Esophagus squamous epithelium (tissue), 5 donors: Measurements from ENCODE around the gene GPR183. TPM values are rescaled to one million over a fixed set of nuclear protein-coding genes. Genes with fewer than 3 reads are reported as not detected.

Experiments
- DNase-seq: peaks from one replicate; lab custom pipeline; 2025; lab: John Stamatoyannopoulos, UW
- H3K27ac ChIP-seq, 4 donors: fragments of 200-600 bp; sonication (generic); one replicate each; pipeline ENCODE4 v1.5.1; 2016 to 2019; ENCODE audit warnings: mild to moderate bottlenecking in 1 of 4
- H3K27me3 ChIP-seq, 4 donors: fragments of 200-600 bp; sonication (generic); 1 replicate in 3 of 4; 2 replicates in 1 of 4; pipeline versions ENCODE4 v1.5.1 to v1.6.0; 2017 to 2021; ENCODE audit warnings: antibody characterized with exemption in 1 of 4
- H3K36me3 ChIP-seq, 3 donors: fragments of 200-600 bp; sonication (generic); one replicate each; pipeline ENCODE4 v1.5.1; 2016 to 2019
- H3K4me1 ChIP-seq, 3 donors: fragments of 200-600 bp; sonication (generic); one replicate each; pipeline ENCODE4 v1.5.1; 2017 to 2019
- H3K4me3 ChIP-seq, 4 donors: fragments of 200-600 bp; sonication (generic); 1 replicate in 3 of 4; 2 replicates in 1 of 4; pipeline ENCODE4 v1.5.1; 2016 to 2019; ENCODE audit warnings: mild to moderate bottlenecking in 2 of 4, moderate library complexity in 1 of 4
- H3K9me3 ChIP-seq, 3 donors: fragments of 200-600 bp; sonication (generic); one replicate each; pipeline ENCODE4 v1.5.1; 2016 to 2019
- POLR2A ChIP-seq, 4 donors: fragments of 450-650 bp; IDR thresholded peaks; one replicate each; pipeline ENCODE4 v1.6.1; 2017; ENCODE audit warnings: antibody characterized with exemption in 4 of 4, mild to moderate bottlenecking in 4 of 4, moderate library complexity in 3 of 4
- whole genome bisulfite sequencing, 2 donors: methylation state at CpG; one replicate each; pipeline ENCODE4 v1.1.5; 2018; 5-methylcytosine and 5-hydroxymethylcytosine counted together
- intact Hi-C: fragments of 100-400 bp; cut with DNase I; formaldehyde crosslinking; loops from one replicate; pipeline ENCODE4 v1.15.0; 2022
- total RNA-seq, 4 donors: library from RNA; depleted of rRNA; stranded (reverse); fragments of >200 nt; gene quantifications; one replicate each; pipeline ENCODE4 v1.1.0, GENCODE V29; 2016
- TF ChIP-seq, protein P1 (sequence below), 6 experiments: fragments of 450-650 bp in 4 of 6; fragments of 200-600 bp in 2 of 6; sonication (generic) in 2 of 6; IDR thresholded peaks; one replicate each; pipeline ENCODE4 v1.5.1; 2016 to 2019; ENCODE audit warnings: antibody characterized with exemption in 6 of 6, mild to moderate bottlenecking in 4 of 6, moderate library complexity in 4 of 6
- donor health status: DM: yes; HTN: yes; CAD: no.

The GPR183 gene
- total RNA-seq, 4 donors from 2014 or later: 0.53 to 9.5 (median 3.2) TPM

DNA sequence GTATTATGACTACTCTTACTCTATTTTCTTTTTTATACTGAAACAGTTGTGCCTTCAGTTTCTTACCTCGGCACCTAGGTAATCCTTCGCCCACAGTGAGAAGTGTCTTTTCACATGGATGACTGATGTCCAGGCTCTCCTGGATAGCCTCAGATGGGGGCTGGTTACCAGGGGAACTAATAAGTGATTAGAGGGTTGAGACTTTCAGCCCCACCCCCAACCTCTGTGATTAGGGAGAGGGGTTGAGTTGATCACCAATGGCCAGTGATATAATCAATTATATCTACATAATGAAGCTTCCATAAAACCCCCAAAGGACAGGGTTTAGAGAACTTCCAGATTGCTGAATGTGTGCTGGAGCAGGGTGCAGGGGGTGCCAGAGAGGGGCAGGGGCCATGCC, 43.0 kb upstream of the GPR183 start:
- no peak for DNase-seq
- Histone ChIP-seq H3K36me3 (peaks cover 0 to 81% (median 6%) of the 10 kb centered on the region in 3 donors), H3K4me3 (no peak overlapping the region), H3K9me3 (no peaks in the 10 kb centered on the region), H3K27ac (no peak overlapping the region), H3K4me1 (peaks cover 14 to 18% (median 14%) of the 10 kb centered on the region in 3 donors), H3K27me3 (no peaks in the 10 kb centered on the region)
- TF ChIP-seq, protein P1, sequence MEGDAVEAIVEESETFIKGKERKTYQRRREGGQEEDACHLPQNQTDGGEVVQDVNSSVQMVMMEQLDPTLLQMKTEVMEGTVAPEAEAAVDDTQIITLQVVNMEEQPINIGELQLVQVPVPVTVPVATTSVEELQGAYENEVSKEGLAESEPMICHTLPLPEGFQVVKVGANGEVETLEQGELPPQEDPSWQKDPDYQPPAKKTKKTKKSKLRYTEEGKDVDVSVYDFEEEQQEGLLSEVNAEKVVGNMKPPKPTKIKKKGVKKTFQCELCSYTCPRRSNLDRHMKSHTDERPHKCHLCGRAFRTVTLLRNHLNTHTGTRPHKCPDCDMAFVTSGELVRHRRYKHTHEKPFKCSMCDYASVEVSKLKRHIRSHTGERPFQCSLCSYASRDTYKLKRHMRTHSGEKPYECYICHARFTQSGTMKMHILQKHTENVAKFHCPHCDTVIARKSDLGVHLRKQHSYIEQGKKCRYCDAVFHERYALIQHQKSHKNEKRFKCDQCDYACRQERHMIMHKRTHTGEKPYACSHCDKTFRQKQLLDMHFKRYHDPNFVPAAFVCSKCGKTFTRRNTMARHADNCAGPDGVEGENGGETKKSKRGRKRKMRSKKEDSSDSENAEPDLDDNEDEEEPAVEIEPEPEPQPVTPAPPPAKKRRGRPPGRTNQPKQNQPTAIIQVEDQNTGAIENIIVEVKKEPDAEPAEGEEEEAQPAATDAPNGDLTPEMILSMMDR (IDR thresholded peaks at IDR 0.05): no peak
- TF ChIP-seq POLR2A (IDR thresholded peaks at IDR 0.05): no peak
- intact Hi-C loops: no loop called here
- WGBS, 2 donors: 95 to 100% methylated on average over 2 of the region's 2 CpGs

DNA sequence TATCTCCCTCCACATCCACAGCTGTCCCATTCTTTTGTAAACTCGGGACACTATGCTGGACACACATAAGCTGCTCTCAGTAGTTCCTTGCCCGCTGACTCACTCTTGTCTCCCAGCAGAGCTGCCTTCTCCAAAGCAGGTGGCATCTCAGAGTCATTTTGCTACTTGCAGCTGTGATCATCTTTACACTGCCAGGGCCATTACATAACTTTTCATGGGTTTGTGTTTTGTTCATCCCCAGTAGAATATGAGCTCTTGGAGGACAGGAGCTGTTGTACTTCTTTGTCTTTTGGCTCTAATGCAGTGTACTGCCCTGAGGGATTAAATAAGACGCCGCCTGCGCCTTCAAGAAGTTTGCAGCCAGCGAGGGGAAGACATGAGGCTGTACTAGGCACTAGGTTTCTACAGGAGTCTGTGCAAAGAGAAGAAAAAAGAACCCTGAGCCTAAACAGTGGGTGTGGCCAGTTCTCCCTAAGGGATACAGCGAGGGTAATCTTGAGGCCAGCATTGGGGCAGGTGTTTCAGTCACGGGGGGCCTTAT, 40.8 kb upstream of the GPR183 start:
- Histone ChIP-seq H3K36me3 (peaks cover 0 to 98% (median 6%) of the 10 kb centered on the region in 3 donors), H3K27ac (no peak overlapping the region), H3K27me3 (no peaks in the 10 kb centered on the region), H3K9me3 (no peaks in the 10 kb centered on the region), H3K4me1 (no peaks in the 10 kb centered on the region), H3K4me3 (no peak overlapping the region)
- intact Hi-C loops: no loop called here
- TF ChIP-seq POLR2A (IDR thresholded peaks at IDR 0.05): no peak
- TF ChIP-seq, protein P1 (IDR thresholded peaks at IDR 0.05): no peak
- 70 to 81% methylated on average over 3 to 5 of the region's 8 CpGs for whole genome bisulfite sequencing, 2 donors
- no peak for DNase-seq

DNA sequence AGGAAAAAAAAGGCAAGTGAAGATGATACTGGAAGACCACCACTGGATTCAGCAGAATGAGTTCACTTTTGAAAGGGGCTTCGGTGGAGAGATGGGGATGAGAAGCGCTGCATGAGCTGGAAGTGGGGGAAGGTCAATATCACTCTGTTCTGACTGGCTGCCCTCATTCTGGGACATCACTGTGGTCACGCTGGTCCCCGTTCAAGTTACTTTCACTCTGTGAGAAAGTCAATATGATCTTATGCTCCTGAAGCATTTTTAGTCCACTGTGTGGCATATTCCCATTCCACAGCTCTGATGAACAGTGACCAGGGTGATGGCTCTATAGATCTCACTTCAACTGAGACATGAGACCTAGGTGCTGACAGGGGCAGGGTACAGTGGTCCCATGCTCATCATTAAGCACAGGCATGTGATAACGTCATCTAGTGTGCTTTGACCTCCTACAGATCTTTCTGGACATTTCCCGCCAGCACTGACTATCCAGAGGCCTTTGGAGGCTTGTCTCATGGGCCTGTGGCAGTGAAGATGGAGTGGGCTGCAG, 40.2 kb upstream of the GPR183 start:
- WGBS, 2 donors: 85 to 99% methylated on average over 4 to 6 of the region's 6 CpGs
- H3K27me3 ChIP-seq: no peaks in the 10 kb centered on the region
- H3K9me3 ChIP-seq: no peaks in the 10 kb centered on the region
- no peak overlapping the region for H3K4me3 ChIP-seq
- DNase-seq: no peak
- intact Hi-C loops: no loop called here
- peaks cover 2 to 98% (median 11%) of the 10 kb centered on the region in 3 donors for H3K36me3 ChIP-seq
- H3K4me1 ChIP-seq: no peaks in the 10 kb centered on the region
- no peak overlapping the region for H3K27ac ChIP-seq
- TF ChIP-seq, protein P1 (IDR thresholded peaks at IDR 0.05): no peak
- TF ChIP-seq POLR2A (IDR thresholded peaks at IDR 0.05): no peak

DNA sequence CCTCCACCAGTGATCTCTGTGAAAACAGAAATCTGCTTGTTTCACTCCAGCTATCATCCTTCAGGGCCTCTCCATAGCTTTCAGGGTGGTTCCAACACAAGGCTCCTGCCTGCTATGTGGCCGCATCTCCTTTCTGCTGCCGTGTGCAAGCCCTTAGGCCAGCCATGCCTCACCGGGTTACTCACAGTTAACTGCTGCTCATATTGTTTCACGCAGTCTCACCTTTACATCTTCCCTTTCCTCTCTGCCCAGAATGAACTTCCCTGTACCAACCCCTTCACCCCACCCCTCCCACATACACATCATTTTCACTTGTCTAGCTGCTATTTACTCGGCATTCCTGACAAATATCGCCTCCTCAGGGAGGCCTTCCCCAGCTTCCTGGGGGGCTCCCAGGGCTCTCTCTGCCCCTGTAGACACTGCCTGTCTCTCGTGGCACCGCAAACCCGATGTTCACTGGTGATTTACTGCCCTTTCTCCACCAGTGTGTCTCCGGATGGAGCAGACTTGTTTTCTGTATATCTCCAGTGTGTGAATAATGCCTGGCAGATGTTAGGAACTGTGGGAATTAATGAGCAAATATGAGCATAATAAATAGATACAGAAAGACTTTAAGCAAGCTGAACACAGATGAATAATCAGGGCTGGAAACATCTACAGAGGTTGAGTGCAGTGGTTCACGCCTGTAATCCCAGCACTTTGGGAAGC, 39.3 kb upstream of the GPR183 start:
- Histone ChIP-seq H3K4me1 (no peaks in the 10 kb centered on the region), H3K27ac (no peak overlapping the region), H3K27me3 (no peaks in the 10 kb centered on the region), H3K4me3 (no peak overlapping the region), H3K36me3 (peaks cover 6 to 98% (median 19%) of the 10 kb centered on the region in 3 donors), H3K9me3 (no peaks in the 10 kb centered on the region)
- 82 to 93% methylated on average over 11 of the region's 11 CpGs for WGBS, 2 donors
- TF ChIP-seq, protein P1 (IDR thresholded peaks at IDR 0.05): no peak
- no peak for TF ChIP-seq POLR2A (IDR thresholded peaks at IDR 0.05)
- intact Hi-C loops: no loop called here
- DNase-seq: no peak

DNA sequence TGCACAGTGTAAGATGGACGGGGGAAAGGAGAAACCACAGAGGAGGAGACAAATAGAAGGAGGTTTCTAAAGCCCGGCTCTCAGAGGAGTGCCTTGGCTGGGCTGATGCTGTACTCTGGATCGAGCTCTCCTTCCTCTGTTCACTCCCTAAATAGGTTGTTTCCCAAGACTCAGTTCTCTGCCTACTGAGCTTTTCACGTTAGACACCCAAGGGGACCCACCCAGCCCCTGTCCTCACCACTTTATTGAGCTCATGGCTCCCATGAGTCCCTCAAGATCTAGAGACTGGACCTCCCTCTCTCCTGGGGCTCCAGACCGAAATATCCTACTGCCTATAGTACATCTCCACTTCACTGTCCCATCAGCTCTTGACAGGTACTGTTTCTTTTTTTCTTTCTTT, 38.1 kb upstream of the GPR183 start:
- TF ChIP-seq, protein P1 (IDR thresholded peaks at IDR 0.05): no peak
- no peak for TF ChIP-seq POLR2A (IDR thresholded peaks at IDR 0.05)
- intact Hi-C loops: no loop called here
- H3K27ac ChIP-seq: no peak overlapping the region
- no peak overlapping the region for H3K4me3 ChIP-seq
- no peaks in the 10 kb centered on the region for H3K9me3 ChIP-seq
- peaks cover 0 to 2% (median 0%) of the 10 kb centered on the region in 3 donors for H3K4me1 ChIP-seq
- DNase-seq: no peak
- no peaks in the 10 kb centered on the region for H3K27me3 ChIP-seq
- H3K36me3 ChIP-seq: peaks cover 6 to 100% (median 21%) of the 10 kb centered on the region in 3 donors
- 84 to 92% methylated on average over 5 of the region's 5 CpGs for WGBS, 2 donors
